Vagina (tissue), 2 donors: ENCODE measurements around the gene SEC11A.

ENCODE experiments used
- POLR2AphosphoS5 ChIP-seq, 2 donors: sonication (generic); formaldehyde crosslinking; IDR thresholded peaks; one replicate each; pipeline ENCODE4 v1.9.0; 2017; ENCODE audit warnings: antibody characterized with exemption in 2 of 2, mild to moderate bottlenecking in 2 of 2, low read depth in 1 of 2; ENCODE audit not compliant: insufficient read depth in 1 of 2
- TF ChIP-seq, protein P1 (sequence below), 3 experiments: fragments of 450-650 bp in 2 of 3; fragments of 200-600 bp in 1 of 3; sonication (generic) in 1 of 3; IDR thresholded peaks; one replicate each; pipeline ENCODE4 v1.5.1; 2017 to 2019; ENCODE audit warnings: antibody characterized with exemption in 3 of 3, mild to moderate bottlenecking in 2 of 3, moderate library complexity in 2 of 3

DNA sequence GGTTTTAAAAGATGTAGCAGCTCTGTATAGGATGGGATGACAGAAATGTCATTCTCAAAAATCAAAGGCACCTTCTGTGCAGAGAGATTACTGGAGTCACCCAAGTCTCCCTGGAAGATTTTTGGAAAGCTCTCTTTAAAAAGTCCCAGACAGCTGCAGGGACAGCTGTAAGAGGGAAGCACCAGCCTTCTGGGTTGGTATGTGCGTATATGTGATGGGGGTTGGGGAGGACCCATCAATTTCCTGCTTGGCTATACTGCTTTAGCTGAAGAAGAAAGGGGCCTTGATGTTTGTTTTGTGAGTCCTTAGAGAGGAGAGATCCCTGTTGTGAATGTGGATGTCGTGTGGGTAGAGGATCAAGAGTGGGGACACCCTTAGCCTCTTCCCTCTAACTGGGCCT lies 5.4 kb upstream of the SEC11A start:
- no peak for TF ChIP-seq POLR2AphosphoS5 (IDR thresholded peaks at IDR 0.05; ENCODE audit: insufficient read depth in 1 of 2, low read depth in 1 of 2)
- TF ChIP-seq, protein P1, sequence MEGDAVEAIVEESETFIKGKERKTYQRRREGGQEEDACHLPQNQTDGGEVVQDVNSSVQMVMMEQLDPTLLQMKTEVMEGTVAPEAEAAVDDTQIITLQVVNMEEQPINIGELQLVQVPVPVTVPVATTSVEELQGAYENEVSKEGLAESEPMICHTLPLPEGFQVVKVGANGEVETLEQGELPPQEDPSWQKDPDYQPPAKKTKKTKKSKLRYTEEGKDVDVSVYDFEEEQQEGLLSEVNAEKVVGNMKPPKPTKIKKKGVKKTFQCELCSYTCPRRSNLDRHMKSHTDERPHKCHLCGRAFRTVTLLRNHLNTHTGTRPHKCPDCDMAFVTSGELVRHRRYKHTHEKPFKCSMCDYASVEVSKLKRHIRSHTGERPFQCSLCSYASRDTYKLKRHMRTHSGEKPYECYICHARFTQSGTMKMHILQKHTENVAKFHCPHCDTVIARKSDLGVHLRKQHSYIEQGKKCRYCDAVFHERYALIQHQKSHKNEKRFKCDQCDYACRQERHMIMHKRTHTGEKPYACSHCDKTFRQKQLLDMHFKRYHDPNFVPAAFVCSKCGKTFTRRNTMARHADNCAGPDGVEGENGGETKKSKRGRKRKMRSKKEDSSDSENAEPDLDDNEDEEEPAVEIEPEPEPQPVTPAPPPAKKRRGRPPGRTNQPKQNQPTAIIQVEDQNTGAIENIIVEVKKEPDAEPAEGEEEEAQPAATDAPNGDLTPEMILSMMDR (IDR thresholded peaks at IDR 0.05), result no peak
